MCF 10A (cell line): ENCODE results near the gene ST3GAL4. TPM values are rescaled to one million over a fixed set of nuclear protein-coding genes. Genes with fewer than 3 reads are reported as not detected.

Source experiments
- BruUV-seq: library from RNA; stranded (reverse); fragments of 400-500 nt; replicated peaks from 2 replicates; lab custom pipeline; 2021; lab: Mats Ljungman, UMichigan
- CTCF ChIA-PET: fragments of 300-600 bp; sonication (Branson Sonifier 250); formaldehyde crosslinking; extraction: SDS; loops from one replicate; lab custom pipeline; 2021; ENCODE audit warnings: antibody characterized with exemption, inconsistent platforms; lab: Yijun Ruan, JAX
- POLR2A ChIA-PET: fragments of 300-600, 350-650 bp; sonication (Branson Sonifier 250); formaldehyde crosslinking; extraction: SDS; loops from one replicate; lab custom pipeline; 2020; ENCODE audit warnings: antibody characterized with exemption, inconsistent platforms; lab: Yijun Ruan, JAX
- DNase-seq: peaks from one replicate; pipeline ENCODE4 v3.0.0-alpha.2; 2018; ENCODE audit not compliant: unreplicated experiment
- H3K27ac Mint-ChIP-seq: one replicate; pipeline ENCODE4 v1.8.0; 2022; ENCODE audit warnings: mild to moderate bottlenecking, low read depth, mixed read lengths; ENCODE audit not compliant: unreplicated experiment
- H3K27me3 Mint-ChIP-seq: one replicate; pipeline ENCODE4 v1.8.0; 2022; ENCODE audit warnings: mixed read lengths; ENCODE audit not compliant: insufficient read depth, unreplicated experiment
- H3K36me3 Mint-ChIP-seq: one replicate; pipeline ENCODE4 v1.8.0; 2022; ENCODE audit warnings: mild to moderate bottlenecking, moderate library complexity, mixed read lengths; ENCODE audit not compliant: insufficient read depth, unreplicated experiment
- H3K4me1 Mint-ChIP-seq: one replicate; pipeline ENCODE4 v1.8.0; 2022; ENCODE audit warnings: mixed read lengths; ENCODE audit not compliant: insufficient read depth, unreplicated experiment
- H3K4me3 Mint-ChIP-seq: one replicate; pipeline ENCODE4 v1.8.0; 2022; ENCODE audit warnings: mild to moderate bottlenecking, moderate library complexity, mixed read lengths; ENCODE audit not compliant: unreplicated experiment
- H3K9me3 Mint-ChIP-seq: one replicate; pipeline ENCODE4 v1.8.0; 2022; ENCODE audit warnings: mixed read lengths; ENCODE audit not compliant: unreplicated experiment
- CTCF ChIP-seq: fragments of 200-600 bp; IDR thresholded peaks from one replicate; pipeline ENCODE4 v1.8.0; 2022; ENCODE audit warnings: antibody characterized with exemption, mild to moderate bottlenecking; ENCODE audit not compliant: unreplicated experiment
- intact Hi-C: fragments of 100-400 bp; cut with micrococcal nuclease; formaldehyde crosslinking; loops from 2 replicates; pipeline ENCODE4 v1.14.1; 2022
- total RNA-seq: library from RNA; stranded (reverse); gene quantifications from 2 replicates; pipeline ENCODE4 v1.2.3, GENCODE V29; 2022

The ST3GAL4 gene
- total RNA-seq, 1 experiment from 2014 or later, result 15.3 TPM

GRCh38 chr11:126317756-126318573 is 37.5 kb upstream of the ST3GAL4 start:
- no peaks in the 10 kb centered on the region for H3K27me3 Mint-ChIP-seq
- CTCF ChIA-PET, result interaction anchor here (0.6 to 3.3 kb wide), 6 partner anchors 9 to 289 kb away, joined by 3 to 33 read pairs (median 6); no protein-coding TSS in a partner anchor
- TF ChIP-seq CTCF, result no peak
- no TSS peak for BruUV-seq
- POLR2A ChIA-PET, result interaction anchor here (0.6 to 2.2 kb wide), 10 partner anchors 14 to 431 kb away, joined by 3 to 14 read pairs (median 4); partner anchors contain the start of genes DCPS and ST3GAL4
- intact Hi-C loops, result loop anchor here (2.0 to 10.0 kb wide), 4 partner anchors 39 to 1027 kb away; no protein-coding TSS in a partner anchor
- peaks cover 33% of the 10 kb centered on the region for H3K4me1 Mint-ChIP-seq
- H3K27ac Mint-ChIP-seq, result peak overlapping the region; percentile 84
- H3K36me3 Mint-ChIP-seq, result peaks cover 7% of the 10 kb centered on the region
- H3K4me3 Mint-ChIP-seq, result peak overlapping the region; percentile 59
- no peaks in the 10 kb centered on the region for H3K9me3 Mint-ChIP-seq
- DNase-seq, result peak; percentile 44

GRCh38 chr11:126318574-126319373 is 36.7 kb upstream of the ST3GAL4 start:
- Mint-ChIP-seq H3K27ac (peak overlapping the region; percentile 84), H3K27me3 (no peaks in the 10 kb centered on the region), H3K9me3 (no peaks in the 10 kb centered on the region), H3K4me1 (peaks cover 33% of the 10 kb centered on the region), H3K36me3 (peaks cover 7% of the 10 kb centered on the region), H3K4me3 (peak overlapping the region; percentile 59)
- no peak for TF ChIP-seq CTCF
- peak; percentile 74 for DNase-seq
- intact Hi-C loops, result loop anchor here (2.0 to 10.0 kb wide), 4 partner anchors 38 to 1026 kb away; no protein-coding TSS in a partner anchor
- ChIA-PET POLR2A (interaction anchor here (0.6 to 2.2 kb wide), 10 partner anchors 13 to 432 kb away, joined by 3 to 14 read pairs (median 6); partner anchors contain the start of genes DCPS and ST3GAL4), CTCF (interaction anchor here (0.6 to 4.3 kb wide), 8 partner anchors 9 to 671 kb away, joined by 3 to 33 read pairs (median 4); no protein-coding TSS in a partner anchor)
- no TSS peak for BruUV-seq

GRCh38 chr11:126319374-126319740 is 36.1 kb upstream of the ST3GAL4 start:
- Mint-ChIP-seq H3K36me3 (peaks cover 7% of the 10 kb centered on the region), H3K4me3 (no peak overlapping the region), H3K9me3 (no peaks in the 10 kb centered on the region), H3K4me1 (peaks cover 33% of the 10 kb centered on the region), H3K27ac (no peak overlapping the region), H3K27me3 (no peaks in the 10 kb centered on the region)
- no peak for DNase-seq
- no peak for TF ChIP-seq CTCF
- BruUV-seq, result no TSS peak
- intact Hi-C loops, result loop anchor here (2.0 to 10.0 kb wide), 4 partner anchors 37 to 1025 kb away; no protein-coding TSS in a partner anchor
- ChIA-PET CTCF (interaction anchor here (0.6 to 4.3 kb wide), 9 partner anchors 10 to 683 kb away, joined by 3 to 33 read pairs (median 4); no protein-coding TSS in a partner anchor), POLR2A (interaction anchor here (1.4 to 2.2 kb wide), 5 partner anchors 15 to 84 kb away, joined by 4 to 14 read pairs (median 6); partner anchors contain the start of genes DCPS and ST3GAL4)
